Measurements from ENCODE around the gene UMODL1.
A peak's percentile ranks its signal among the peaks of the same experiment; 100 is the strongest.
"Not testable (repeated sequence)": the region's sequence is repeated elsewhere in the genome, so short reads cannot be mapped to it uniquely, and the experiment has no call there.

Gene UMODL1

GRCh38 chr21:42112238-42112637 lies 41.1 kb downstream of the UMODL1 start:
- no peak for DNase-seq (ENCODE audit: insufficient read length, low spot score)

DNA sequence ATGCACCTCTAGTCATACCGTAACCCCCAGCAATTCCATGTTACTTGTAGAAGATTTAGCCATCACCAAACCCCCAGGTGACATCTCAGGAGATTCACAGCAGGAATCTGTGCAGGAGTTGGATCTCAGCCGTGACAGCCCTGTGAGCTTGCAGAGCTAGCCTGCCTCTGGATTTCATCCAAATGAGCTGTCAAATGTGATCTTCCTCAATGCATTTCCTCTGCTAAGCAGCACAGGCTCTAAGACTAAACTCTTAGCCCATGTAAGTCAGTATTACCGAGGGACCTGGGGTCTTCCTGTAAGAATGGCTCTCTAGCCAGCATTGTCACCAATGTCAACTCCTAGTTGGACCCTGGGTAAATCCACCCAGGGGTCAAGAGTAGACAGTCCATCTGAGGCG lies 41.7 kb downstream of the UMODL1 start:
- no peak for DNase-seq (ENCODE audit: insufficient read length, low spot score)
- FAIRE-seq, result no peak
- TF ChIP-seq TAF1 (IDR thresholded peaks at IDR 0.05; ENCODE audit: low read depth, low read length) (no peak), POLR2A (IDR thresholded peaks at IDR 0.05; ENCODE audit: low read depth, low read length) (no peak), POLR2AphosphoS5 (IDR thresholded peaks at IDR 0.05; ENCODE audit: low read depth, low read length) (no peak), POU2F2 (IDR thresholded peaks at IDR 0.05; ENCODE audit: low read depth, low read length) (no peak), SPI1 (IDR thresholded peaks at IDR 0.05; ENCODE audit: low read depth, low read length) (no peak), PAX5 (IDR thresholded peaks at IDR 0.05; ENCODE audit: insufficient read depth, low read length, severe bottlenecking) (no peak)

More at GRCh38 chr21:42112238-42112637, 41.1 kb downstream of the UMODL1 start:
- FAIRE-seq, result no peak
- TF ChIP-seq POLR2A (IDR thresholded peaks at IDR 0.05; ENCODE audit: low read depth, low read length) (no peak), SPI1 (IDR thresholded peaks at IDR 0.05; ENCODE audit: low read depth, low read length) (no peak)

DNA sequence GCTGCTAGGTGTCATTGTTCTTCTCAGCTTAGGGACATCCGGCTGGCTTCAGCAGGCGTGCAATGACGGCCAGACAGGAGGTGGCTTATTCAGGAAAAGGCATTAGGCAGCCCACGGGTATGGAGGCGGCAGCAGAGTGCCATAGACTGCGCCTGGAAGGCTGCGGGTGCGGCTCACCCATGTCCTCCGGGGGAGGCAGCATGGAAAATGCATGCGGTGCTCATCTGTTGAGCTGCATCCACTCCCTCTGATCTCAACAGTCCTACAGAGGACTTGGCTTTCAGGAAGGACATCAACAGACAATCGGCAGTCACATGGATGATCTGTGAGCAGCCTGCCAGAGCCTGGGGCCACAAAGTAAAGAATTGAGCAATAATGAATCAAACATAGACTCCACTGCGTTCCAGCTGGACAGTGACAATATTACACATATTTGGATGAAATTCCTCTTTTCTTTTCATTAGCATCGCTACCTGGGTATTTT lies 42.9 kb downstream of the UMODL1 start:
- DNase-seq (ENCODE audit: insufficient read length, low spot score) (no peak), FAIRE-seq (no peak)
- TF ChIP-seq POLR2AphosphoS5 (IDR thresholded peaks at IDR 0.05; ENCODE audit: low read depth, low read length), result no peak

DNA sequence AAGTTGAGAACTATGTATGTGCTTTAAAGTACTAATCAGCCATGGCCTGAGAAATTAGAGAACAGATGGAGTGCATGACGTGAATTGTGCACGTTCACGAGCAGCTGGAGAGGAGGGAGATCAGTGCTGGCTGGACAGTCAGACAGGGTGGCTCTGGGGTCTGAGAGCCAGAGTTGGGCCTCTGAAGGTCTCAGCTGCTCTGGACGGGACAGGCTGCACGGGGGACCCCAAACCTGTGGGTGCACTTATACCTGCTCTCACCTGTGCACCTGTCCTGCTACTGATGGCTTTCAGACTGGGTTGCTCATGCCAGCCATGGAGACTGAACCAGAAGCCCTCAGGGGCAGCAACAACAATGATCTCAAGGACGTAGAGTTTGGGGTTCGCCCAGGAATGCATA lies 43.5 kb downstream of the UMODL1 start:
- DNase-seq (ENCODE audit: insufficient read length, low spot score) (no peak), FAIRE-seq (no peak)
- no peak for TF ChIP-seq POLR2AphosphoS5 (IDR thresholded peaks at IDR 0.05; ENCODE audit: low read depth, low read length)
- no peak for TF ChIP-seq POU2F2 (IDR thresholded peaks at IDR 0.05; ENCODE audit: low read depth, low read length)
- no peak for TF ChIP-seq PAX5 (IDR thresholded peaks at IDR 0.05; ENCODE audit: insufficient read depth, low read length, severe bottlenecking)
- no peak for TF ChIP-seq SPI1 (IDR thresholded peaks at IDR 0.05; ENCODE audit: low read depth, low read length)
- no peak for TF ChIP-seq POLR2A (IDR thresholded peaks at IDR 0.05; ENCODE audit: low read depth, low read length)
- no peak for TF ChIP-seq TAF1 (IDR thresholded peaks at IDR 0.05; ENCODE audit: low read depth, low read length)

- TF ChIP-seq POU2F2 (IDR thresholded peaks at IDR 0.05; ENCODE audit: low read depth, low read length) (no peak), POLR2AphosphoS5 (IDR thresholded peaks at IDR 0.05; ENCODE audit: low read depth, low read length) (no peak), SPI1 (IDR thresholded peaks at IDR 0.05; ENCODE audit: low read depth, low read length) (no peak), POLR2A (IDR thresholded peaks at IDR 0.05; ENCODE audit: low read depth, low read length) (no peak), PAX5 (IDR thresholded peaks at IDR 0.05; ENCODE audit: insufficient read depth, low read length, severe bottlenecking) (no peak), TAF1 (IDR thresholded peaks at IDR 0.05; ENCODE audit: low read depth, low read length) (no peak)
- DNase-seq (ENCODE audit: insufficient read length, low spot score) (no peak), FAIRE-seq (no peak)
Observed at GRCh38 chr21:42115136-42115683, 44.1 kb downstream of the UMODL1 start.

- not testable (repeated sequence) for DNase-seq (ENCODE audit: insufficient read length, low spot score); FAIRE-seq
Observed at GRCh38 chr21:42116551-42116950, 45.4 kb downstream of the UMODL1 start.

DNA sequence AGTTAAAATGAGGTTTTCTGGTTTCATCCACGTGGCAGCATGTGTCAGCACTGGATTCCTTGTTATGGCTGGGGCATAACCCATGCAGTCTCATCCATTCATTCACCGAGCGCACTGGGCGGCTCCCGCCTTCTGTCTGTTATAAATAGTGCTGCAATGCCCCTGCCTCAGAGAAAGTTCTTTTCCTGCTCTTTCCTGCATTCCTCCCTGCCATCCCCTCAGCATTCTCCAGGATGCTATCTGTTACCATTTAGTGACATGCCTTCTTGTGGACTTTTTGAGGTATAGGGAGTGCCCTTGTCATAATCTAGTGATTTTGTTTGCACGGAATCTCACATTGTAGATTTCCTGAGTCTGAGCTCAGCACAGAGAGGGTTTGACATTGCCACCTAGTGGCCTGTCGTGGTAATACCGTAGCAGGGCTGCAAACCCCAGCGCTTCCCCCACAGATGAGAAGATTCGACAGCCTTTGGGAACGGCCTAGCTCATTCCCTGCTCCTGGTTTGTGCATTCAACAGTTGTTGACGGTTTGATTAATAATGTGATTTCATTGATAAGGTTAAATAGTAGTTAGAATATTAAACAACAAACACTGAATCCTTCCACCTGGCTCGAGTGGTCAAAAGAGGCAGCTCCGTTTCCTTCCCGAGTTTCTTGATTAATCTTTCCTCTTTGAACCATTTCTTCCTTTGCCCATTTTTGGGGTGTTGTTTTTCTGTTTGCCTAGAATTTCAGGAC lies 46.3 kb downstream of the UMODL1 start:
- FAIRE-seq (peak; percentile 96), DNase-seq (ENCODE audit: insufficient read length, low spot score) (peak; percentile 57)
- TF ChIP-seq PAX5 (IDR thresholded peaks at IDR 0.05; ENCODE audit: insufficient read depth, low read length, severe bottlenecking) (no peak), SPI1 (IDR thresholded peaks at IDR 0.05; ENCODE audit: low read depth, low read length) (no peak), POLR2AphosphoS5 (IDR thresholded peaks at IDR 0.05; ENCODE audit: low read depth, low read length) (no peak), TAF1 (IDR thresholded peaks at IDR 0.05; ENCODE audit: low read depth, low read length) (no peak), POU2F2 (IDR thresholded peaks at IDR 0.05; ENCODE audit: low read depth, low read length) (no peak), POLR2A (IDR thresholded peaks at IDR 0.05; ENCODE audit: low read depth, low read length) (no peak)

DNA sequence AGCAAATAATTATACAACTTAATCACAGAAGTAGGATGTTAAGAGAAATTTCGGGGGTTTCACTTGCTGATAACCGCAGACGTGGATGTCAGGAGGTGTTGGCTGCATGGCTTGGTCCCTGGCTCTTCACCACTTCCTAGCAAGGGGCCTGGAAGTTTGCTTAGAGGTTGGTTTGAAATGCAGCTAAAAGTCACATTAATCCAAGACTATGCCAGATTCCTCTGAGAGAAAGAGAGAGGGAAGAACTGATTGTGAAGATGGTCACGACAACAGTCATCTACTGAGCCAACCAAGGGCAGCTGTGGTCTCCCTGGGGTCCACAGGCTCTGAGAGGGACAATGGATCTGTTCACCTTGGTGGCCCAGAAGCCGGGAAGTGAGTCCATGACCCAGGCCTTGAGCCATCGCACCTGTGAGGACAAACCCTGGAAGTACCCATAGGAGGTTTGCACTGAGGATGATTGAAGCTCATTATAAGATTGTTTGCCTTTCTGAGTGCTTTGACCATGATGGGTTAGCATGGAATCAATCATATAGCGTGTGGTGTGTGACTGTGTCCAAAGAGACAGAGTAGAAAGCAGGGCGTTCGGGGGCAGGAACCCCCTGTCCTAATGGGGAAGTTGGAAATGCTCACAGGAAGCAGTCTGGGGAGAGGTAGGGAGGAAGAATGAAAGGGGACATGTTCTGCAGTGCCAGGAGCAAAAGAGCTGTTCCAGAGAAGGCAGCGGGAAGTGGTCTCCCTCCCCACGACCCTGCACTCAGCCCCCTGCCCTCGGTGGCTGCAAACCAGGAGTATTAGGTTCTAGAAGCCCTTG lies 47.1 kb downstream of the UMODL1 start:
- no peak for FAIRE-seq
- no peak for DNase-seq (ENCODE audit: insufficient read length, low spot score)
- no peak for TF ChIP-seq POLR2A (IDR thresholded peaks at IDR 0.05; ENCODE audit: low read depth, low read length)
- TF ChIP-seq TAF1 (IDR thresholded peaks at IDR 0.05; ENCODE audit: low read depth, low read length), result no peak
- no peak for TF ChIP-seq SPI1 (IDR thresholded peaks at IDR 0.05; ENCODE audit: low read depth, low read length)
- TF ChIP-seq PAX5 (IDR thresholded peaks at IDR 0.05; ENCODE audit: insufficient read depth, low read length, severe bottlenecking), result no peak
- TF ChIP-seq POU2F2 (IDR thresholded peaks at IDR 0.05; ENCODE audit: low read depth, low read length), result no peak
- TF ChIP-seq POLR2AphosphoS5 (IDR thresholded peaks at IDR 0.05; ENCODE audit: low read depth, low read length), result no peak

DNA sequence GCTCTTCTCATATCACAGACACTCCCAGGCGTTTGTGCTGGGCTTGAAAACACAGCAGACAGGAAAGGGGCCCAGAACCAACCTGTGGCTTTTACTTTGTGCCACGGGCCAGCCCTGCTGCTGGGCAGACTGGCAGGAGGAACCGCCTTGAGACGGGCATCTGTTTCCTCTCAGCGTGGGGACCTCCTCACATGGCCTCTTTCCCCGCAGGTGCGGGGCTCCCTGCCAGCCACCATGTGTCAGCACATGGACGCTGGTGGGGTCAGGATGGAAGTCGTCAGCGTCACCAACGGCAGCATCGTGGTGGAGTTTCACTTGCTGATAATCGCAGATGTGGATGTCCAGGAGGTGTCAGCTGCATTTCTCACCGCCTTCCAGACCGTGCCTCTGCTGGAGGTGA lies 47.8 kb downstream of the UMODL1 start:
- peak; percentile 75 for FAIRE-seq

More for the DNA sequence above, 47.8 kb downstream of the UMODL1 start:
- DNase-seq (ENCODE audit: insufficient read length, low spot score), result no peak
- TF ChIP-seq PAX5 (IDR thresholded peaks at IDR 0.05; ENCODE audit: insufficient read depth, low read length, severe bottlenecking) (no peak), POLR2A (IDR thresholded peaks at IDR 0.05; ENCODE audit: low read depth, low read length) (no peak), POU2F2 (IDR thresholded peaks at IDR 0.05; ENCODE audit: low read depth, low read length) (no peak), POLR2AphosphoS5 (IDR thresholded peaks at IDR 0.05; ENCODE audit: low read depth, low read length) (no peak), TAF1 (IDR thresholded peaks at IDR 0.05; ENCODE audit: low read depth, low read length) (no peak), SPI1 (IDR thresholded peaks at IDR 0.05; ENCODE audit: low read depth, low read length) (no peak)
